ENCODE measurements around the gene LEMD2.

DNA sequence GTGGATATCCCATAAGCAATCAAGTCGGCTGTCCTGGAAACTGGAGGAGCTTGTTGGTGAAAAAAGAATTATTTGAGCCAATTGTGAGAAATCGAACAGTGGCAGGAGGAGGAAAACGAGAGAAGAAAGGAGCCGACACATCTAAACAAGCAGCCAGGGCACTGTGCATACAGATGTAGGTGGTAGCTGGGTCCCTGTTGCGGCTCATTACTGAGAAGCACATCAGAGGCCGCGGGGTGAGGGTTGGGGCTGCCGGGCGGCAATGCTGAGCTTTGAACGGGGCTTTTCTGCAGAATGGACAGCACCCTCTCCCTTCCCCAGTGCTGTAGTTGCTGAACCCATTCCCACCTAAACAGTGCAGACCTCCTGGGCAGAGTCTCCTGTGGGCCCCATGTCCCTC lies 4.1 kb upstream of the LEMD2 start:
- TF ChIP-seq, protein P1, sequence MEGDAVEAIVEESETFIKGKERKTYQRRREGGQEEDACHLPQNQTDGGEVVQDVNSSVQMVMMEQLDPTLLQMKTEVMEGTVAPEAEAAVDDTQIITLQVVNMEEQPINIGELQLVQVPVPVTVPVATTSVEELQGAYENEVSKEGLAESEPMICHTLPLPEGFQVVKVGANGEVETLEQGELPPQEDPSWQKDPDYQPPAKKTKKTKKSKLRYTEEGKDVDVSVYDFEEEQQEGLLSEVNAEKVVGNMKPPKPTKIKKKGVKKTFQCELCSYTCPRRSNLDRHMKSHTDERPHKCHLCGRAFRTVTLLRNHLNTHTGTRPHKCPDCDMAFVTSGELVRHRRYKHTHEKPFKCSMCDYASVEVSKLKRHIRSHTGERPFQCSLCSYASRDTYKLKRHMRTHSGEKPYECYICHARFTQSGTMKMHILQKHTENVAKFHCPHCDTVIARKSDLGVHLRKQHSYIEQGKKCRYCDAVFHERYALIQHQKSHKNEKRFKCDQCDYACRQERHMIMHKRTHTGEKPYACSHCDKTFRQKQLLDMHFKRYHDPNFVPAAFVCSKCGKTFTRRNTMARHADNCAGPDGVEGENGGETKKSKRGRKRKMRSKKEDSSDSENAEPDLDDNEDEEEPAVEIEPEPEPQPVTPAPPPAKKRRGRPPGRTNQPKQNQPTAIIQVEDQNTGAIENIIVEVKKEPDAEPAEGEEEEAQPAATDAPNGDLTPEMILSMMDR (tag by site-specific recombination; IDR thresholded peaks at IDR 0.05) = no peak
- TF ChIP-seq, protein P2, sequence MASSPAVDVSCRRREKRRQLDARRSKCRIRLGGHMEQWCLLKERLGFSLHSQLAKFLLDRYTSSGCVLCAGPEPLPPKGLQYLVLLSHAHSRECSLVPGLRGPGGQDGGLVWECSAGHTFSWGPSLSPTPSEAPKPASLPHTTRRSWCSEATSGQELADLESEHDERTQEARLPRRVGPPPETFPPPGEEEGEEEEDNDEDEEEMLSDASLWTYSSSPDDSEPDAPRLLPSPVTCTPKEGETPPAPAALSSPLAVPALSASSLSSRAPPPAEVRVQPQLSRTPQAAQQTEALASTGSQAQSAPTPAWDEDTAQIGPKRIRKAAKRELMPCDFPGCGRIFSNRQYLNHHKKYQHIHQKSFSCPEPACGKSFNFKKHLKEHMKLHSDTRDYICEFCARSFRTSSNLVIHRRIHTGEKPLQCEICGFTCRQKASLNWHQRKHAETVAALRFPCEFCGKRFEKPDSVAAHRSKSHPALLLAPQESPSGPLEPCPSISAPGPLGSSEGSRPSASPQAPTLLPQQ (tag by site-specific recombination; IDR thresholded peaks at IDR 0.05) = no peak
- TF ChIP-seq ZNF175 (tag by site-specific recombination; IDR thresholded peaks at IDR 0.05) = no peak

Measured in HEK293 (cell line).